Endodermal cell (in vitro differentiated cells): ENCODE results near the gene ZNF511. TPM values are rescaled to one million over a fixed set of nuclear protein-coding genes. Genes with fewer than 3 reads are reported as not detected.

Experiments used
- DNase-seq: peaks from one replicate; pipeline ENCODE4 v3.0.0-alpha.2; 2017
- H3K27ac ChIP-seq: 2 replicates; pipeline ENCODE4 v1.5.1; 2013; ENCODE audit warnings: mild to moderate bottlenecking, low read depth, low read length, moderate library complexity
- H3K27me3 ChIP-seq: 2 replicates; pipeline ENCODE4 v1.6.1; 2013; ENCODE audit warnings: mild to moderate bottlenecking, low read length, moderate library complexity; ENCODE audit not compliant: insufficient read depth, control insufficient read depth, poor library complexity, severe bottlenecking
- H3K36me3 ChIP-seq: 2 replicates; pipeline ENCODE4 v1.7.0; 2013; ENCODE audit warnings: mild to moderate bottlenecking, low read length, moderate library complexity; ENCODE audit not compliant: control insufficient read depth, insufficient read depth
- H3K4me1 ChIP-seq: one replicate; pipeline ENCODE4 v1.7.0; 2013; ENCODE audit warnings: low read length; ENCODE audit not compliant: control insufficient read depth, insufficient read depth
- H3K4me3 ChIP-seq: 2 replicates; pipeline ENCODE4 v1.5.1; 2013; ENCODE audit warnings: mild to moderate bottlenecking, low read length, moderate library complexity
- H3K9ac ChIP-seq: 2 replicates; pipeline ENCODE4 v1.6.1; 2013; ENCODE audit warnings: mild to moderate bottlenecking, low read length, moderate library complexity; ENCODE audit not compliant: poor library complexity, severe bottlenecking; ENCODE audit errors: extremely low read depth
- H3K9me3 ChIP-seq: 2 replicates; pipeline ENCODE4 v1.6.1; 2013; ENCODE audit warnings: mild to moderate bottlenecking, low read length, moderate library complexity; ENCODE audit not compliant: control insufficient read depth
- H3K27ac Mint-ChIP-seq: 2 replicates; pipeline ENCODE4 v1.8.0; 2020; ENCODE audit warnings: mixed read lengths
- H3K27me3 Mint-ChIP-seq: 2 replicates; pipeline ENCODE4 v1.8.0; 2021; ENCODE audit warnings: mild to moderate bottlenecking, mixed read lengths; ENCODE audit not compliant: insufficient read depth
- H3K36me3 Mint-ChIP-seq: 2 replicates; pipeline ENCODE4 v1.8.0; 2020; ENCODE audit warnings: low read depth, mixed read lengths
- H3K4me1 Mint-ChIP-seq: 2 replicates; pipeline ENCODE4 v1.8.0; 2020; ENCODE audit warnings: mixed read lengths
- H3K4me3 Mint-ChIP-seq: 2 replicates; pipeline ENCODE4 v1.8.0; 2020; ENCODE audit warnings: mild to moderate bottlenecking, moderate library complexity, mixed read lengths
- H3K9me3 Mint-ChIP-seq: 2 replicates; pipeline ENCODE4 v1.8.0; 2020; ENCODE audit warnings: mild to moderate bottlenecking, mixed read lengths
- CTCF ChIP-seq: fragments of 200-600 bp; sonication (generic); conservative IDR thresholded peaks from 2 replicates; pipeline ENCODE4 v1.5.0; 2021; ENCODE audit warnings: antibody characterized with exemption, mild to moderate bottlenecking
- WGBS, 2 experiments: methylation state at CpG; one replicate each; pipeline versions ENCODE4 v1.1.5 to v1.1.7; 2013; ENCODE audit warnings: missing lambda C conversion rate in 2 of 2, mixed read lengths in 1 of 2; ENCODE audit not compliant: insufficient coverage in 1 of 2, insufficient read length in 1 of 2; 5-methylcytosine and 5-hydroxymethylcytosine counted together
- total RNA-seq, 2 donors: library from RNA; stranded (reverse); fragmentation: NEBNext Ultra II Directional in 1 of 2; extraction: Animal tissue kit (Norgen Biotek cat#: 25700) in 1 of 2; gene quantifications; 2 replicates in 1 of 2; 3 replicates in 1 of 2; pipeline ENCODE4 v1.2.1, GENCODE V29; 2021

The ZNF511 gene
- total RNA-seq, 2 donors from 2014 or later = 48.1 to 57.6 TPM

DNA sequence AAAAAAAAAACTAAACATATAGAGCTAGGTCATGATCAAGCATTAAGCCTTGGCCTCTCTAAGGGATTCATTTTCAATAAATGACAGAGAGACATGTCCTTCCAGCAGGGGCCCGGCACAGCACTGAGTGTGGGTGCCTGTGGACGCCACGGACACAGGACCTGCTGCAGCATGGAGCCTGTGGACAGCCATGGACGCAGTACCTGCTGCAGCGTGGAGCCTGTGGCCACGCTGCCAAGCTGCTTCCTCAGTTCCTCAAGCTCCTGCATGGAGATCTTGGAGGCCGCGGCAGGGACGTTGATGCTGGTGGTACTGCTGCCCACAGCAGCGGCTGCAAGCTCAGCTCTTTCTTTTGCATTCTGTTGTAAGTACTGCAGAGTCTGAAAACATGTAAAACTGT lies 9.5 kb upstream of the ZNF511 start:
- H3K4me1 ChIP-seq = no peaks in the 10 kb centered on the region
- H3K27me3 ChIP-seq = no peaks in the 10 kb centered on the region
- H3K36me3 Mint-ChIP-seq = peaks cover 52% of the 10 kb centered on the region
- no peak overlapping the region for H3K9ac ChIP-seq
- no peaks in the 10 kb centered on the region for H3K9me3 ChIP-seq
- no peaks in the 10 kb centered on the region for H3K27me3 Mint-ChIP-seq
- H3K27ac Mint-ChIP-seq = no peak overlapping the region
- H3K4me3 Mint-ChIP-seq = no peak overlapping the region
- H3K4me3 ChIP-seq = no peak overlapping the region
- H3K9me3 Mint-ChIP-seq = no peaks in the 10 kb centered on the region
- TF ChIP-seq CTCF = no peak
- DNase-seq = no peak
- peaks cover 45% of the 10 kb centered on the region for H3K36me3 ChIP-seq
- no peaks in the 10 kb centered on the region for H3K4me1 Mint-ChIP-seq
- 92 to 98% methylated on average over 10 of the region's 10 CpGs for WGBS, 2 experiments
- H3K27ac ChIP-seq = no peak overlapping the region

DNA sequence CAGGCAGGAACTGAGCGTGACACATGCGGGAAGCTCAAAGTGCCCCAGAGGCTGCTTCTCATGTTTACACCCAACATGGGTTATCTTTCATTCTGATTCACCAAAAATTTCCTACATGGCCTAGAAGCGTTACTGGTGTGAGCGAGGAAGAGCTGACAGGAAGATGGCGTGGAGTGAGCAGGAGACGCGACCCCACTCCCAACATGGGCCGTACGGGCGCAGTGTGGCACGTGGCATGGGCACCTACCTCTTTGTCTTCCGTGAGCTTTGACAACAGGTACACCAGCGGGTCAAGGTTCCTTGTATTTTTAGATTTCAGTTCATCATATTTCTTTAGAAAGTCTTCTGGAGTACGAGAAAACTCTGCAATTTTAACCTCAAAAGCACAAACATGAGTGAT lies 9.0 kb upstream of the ZNF511 start:
- Histone ChIP-seq H3K4me1 (no peaks in the 10 kb centered on the region), H3K4me3 (no peak overlapping the region), H3K9ac (no peak overlapping the region), H3K27me3 (no peaks in the 10 kb centered on the region), H3K9me3 (no peaks in the 10 kb centered on the region), H3K36me3 (peaks cover 43% of the 10 kb centered on the region), H3K27ac (no peak overlapping the region)
- TF ChIP-seq CTCF = no peak
- peaks cover 52% of the 10 kb centered on the region for H3K36me3 Mint-ChIP-seq
- 96 to 98% methylated on average over 12 to 14 of the region's 14 CpGs for WGBS, 2 experiments
- H3K27ac Mint-ChIP-seq = no peak overlapping the region
- no peak overlapping the region for H3K4me3 Mint-ChIP-seq
- H3K27me3 Mint-ChIP-seq = no peaks in the 10 kb centered on the region
- H3K4me1 Mint-ChIP-seq = no peaks in the 10 kb centered on the region
- no peak for DNase-seq
- no peaks in the 10 kb centered on the region for H3K9me3 Mint-ChIP-seq

DNA sequence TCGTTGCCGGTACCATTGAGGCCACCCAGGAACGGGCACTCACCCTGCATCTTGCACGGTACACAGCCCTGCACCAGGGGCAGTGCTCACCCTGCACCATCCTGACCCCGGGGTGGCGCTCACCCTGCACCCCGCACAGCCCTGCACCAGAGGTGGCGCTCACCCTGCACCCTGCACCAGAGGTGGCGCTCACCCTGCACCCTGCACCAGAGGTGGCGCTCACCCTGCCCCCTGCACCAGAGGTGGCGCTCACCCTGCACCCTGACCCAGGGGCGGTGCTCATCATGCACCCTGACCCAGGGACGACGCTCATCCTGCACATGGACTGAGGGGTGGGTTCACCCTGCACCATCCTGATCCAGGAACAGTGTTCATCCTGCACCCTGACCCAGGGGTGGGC lies 6.5 kb upstream of the ZNF511 start:
- Histone ChIP-seq H3K4me3 (no peak overlapping the region), H3K4me1 (peaks cover 14% of the 10 kb centered on the region), H3K9ac (no peak overlapping the region), H3K36me3 (peaks cover 43% of the 10 kb centered on the region), H3K27me3 (no peaks in the 10 kb centered on the region), H3K9me3 (no peaks in the 10 kb centered on the region), H3K27ac (no peak overlapping the region)
- Mint-ChIP-seq H3K4me3 (no peak overlapping the region), H3K4me1 (peaks cover 9% of the 10 kb centered on the region), H3K27me3 (no peaks in the 10 kb centered on the region), H3K36me3 (peaks cover 48% of the 10 kb centered on the region), H3K27ac (no peak overlapping the region), H3K9me3 (no peaks in the 10 kb centered on the region)
- WGBS, 2 experiments = 96 to 99% methylated on average over 11 to 14 of the region's 14 CpGs
- DNase-seq = no peak
- no peak for TF ChIP-seq CTCF
